GM12872 (cell line): ENCODE data around the gene PUM1.

Experiments used
- CTCF ChIP-seq: IDR thresholded peaks from 3 replicates; pipeline ENCODE4 v1.5.1; 2011; ENCODE audit warnings: low read depth, mild to moderate bottlenecking, low read length, moderate library complexity; ENCODE audit not compliant: insufficient read depth

The PUM1 gene

GRCh38 chr1:31065310-31066217 is at the start of gene PUM1:
PUM1 (minus strand) TSS chr1:31065717; CDS start chr1:31059566, 6,151 bp downstream.
- TF ChIP-seq CTCF: 0 out of 3 replicates have a peak, but pooled peaks have one; percentile 4

- TF ChIP-seq CTCF: no peak
Measured at GRCh38 chr1:31112266-31112935, 46.9 kb upstream of the PUM1 start.

GRCh38 chr1:31111290-31111951 is 45.9 kb upstream of the PUM1 start:
- no peak for TF ChIP-seq CTCF

GRCh38 chr1:31110846-31111245 is 45.3 kb upstream of the PUM1 start:
- TF ChIP-seq CTCF: no peak

- TF ChIP-seq CTCF: no peak
Measured at GRCh38 chr1:31108861-31109260, 43.3 kb upstream of the PUM1 start.

GRCh38 chr1:31105646-31106045 is 40.1 kb upstream of the PUM1 start:
- TF ChIP-seq CTCF: no peak

GRCh38 chr1:31102501-31102950 is 37.0 kb upstream of the PUM1 start:
- TF ChIP-seq CTCF: no peak
